NCI-H82 treated with DMSO at 0.1 percent for 48 hours (cell line): ENCODE results near the gene VSIG2.
"Not testable (repeated sequence)": the region's sequence is repeated elsewhere in the genome, so short reads cannot be mapped to it uniquely, and the experiment has no call there.

ENCODE experiments used
- DNase-seq: peaks from one replicate; lab custom pipeline; 2025; ENCODE audit not compliant: unreplicated experiment; lab: John Stamatoyannopoulos, UW

The VSIG2 gene, protein sequence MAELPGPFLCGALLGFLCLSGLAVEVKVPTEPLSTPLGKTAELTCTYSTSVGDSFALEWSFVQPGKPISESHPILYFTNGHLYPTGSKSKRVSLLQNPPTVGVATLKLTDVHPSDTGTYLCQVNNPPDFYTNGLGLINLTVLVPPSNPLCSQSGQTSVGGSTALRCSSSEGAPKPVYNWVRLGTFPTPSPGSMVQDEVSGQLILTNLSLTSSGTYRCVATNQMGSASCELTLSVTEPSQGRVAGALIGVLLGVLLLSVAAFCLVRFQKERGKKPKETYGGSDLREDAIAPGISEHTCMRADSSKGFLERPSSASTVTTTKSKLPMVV

DNA sequence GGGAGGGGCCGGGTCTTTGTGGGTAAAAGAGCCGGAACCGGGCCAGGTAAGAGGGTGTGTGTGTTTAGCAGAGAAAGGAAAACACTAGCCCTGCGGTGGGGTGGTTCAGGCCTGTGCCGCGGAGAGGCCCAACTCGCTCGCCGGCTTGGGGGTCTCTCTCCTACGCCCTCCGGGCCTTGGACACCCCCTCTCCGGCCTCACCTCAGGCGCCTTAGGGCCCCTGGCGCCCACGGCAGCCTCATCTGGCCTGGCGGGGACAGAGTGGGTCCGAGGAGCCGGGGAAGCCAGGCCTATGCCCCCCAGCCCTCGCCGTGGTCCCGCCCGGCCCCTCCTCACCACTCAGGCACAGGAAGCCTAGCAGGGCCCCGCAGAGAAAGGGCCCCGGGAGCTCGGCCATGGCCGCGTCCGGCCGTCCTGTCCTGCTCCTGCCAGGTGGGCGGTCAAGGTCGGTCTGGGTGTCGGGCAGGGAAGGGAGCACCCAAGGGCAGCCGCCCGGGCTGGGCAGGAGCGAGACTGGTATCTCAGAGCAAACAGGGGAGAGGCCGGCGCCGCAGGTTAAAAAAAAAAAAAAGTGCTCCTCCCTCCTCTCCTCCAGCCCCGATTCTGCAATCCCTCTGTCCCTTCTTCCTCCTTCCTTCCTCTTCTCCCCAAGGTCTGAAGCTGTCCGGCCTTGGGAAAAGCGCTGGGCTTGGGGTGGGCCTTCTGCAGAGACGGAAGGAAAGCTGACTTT lies at the start of gene VSIG2:
Gene VSIG2 (minus strand): TSS at position 515 of the 730 bp plus-strand sequence. CDS start 118 bp downstream, at position 397.
- DNase-seq: no peak

DNA sequence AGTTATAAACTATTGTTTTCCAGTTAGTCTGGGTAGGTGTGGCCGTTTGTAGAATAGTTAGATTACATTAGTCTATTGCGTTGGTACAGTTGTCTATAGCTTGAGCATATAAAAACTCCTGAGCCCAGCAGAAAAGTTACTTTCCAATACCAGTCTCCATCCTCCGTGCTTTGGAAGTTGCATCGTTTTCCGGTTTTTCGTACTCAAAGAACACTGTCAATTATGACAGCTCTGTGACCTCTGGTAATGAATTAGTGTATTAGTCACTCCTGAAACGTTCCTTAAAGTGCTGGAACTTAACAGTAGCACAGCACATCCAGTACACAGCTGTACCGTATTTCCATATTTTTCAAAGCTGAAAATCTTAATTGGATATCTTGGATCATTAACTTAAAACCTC lies 49.0 kb upstream of the VSIG2 start:
- no peak for DNase-seq

DNA sequence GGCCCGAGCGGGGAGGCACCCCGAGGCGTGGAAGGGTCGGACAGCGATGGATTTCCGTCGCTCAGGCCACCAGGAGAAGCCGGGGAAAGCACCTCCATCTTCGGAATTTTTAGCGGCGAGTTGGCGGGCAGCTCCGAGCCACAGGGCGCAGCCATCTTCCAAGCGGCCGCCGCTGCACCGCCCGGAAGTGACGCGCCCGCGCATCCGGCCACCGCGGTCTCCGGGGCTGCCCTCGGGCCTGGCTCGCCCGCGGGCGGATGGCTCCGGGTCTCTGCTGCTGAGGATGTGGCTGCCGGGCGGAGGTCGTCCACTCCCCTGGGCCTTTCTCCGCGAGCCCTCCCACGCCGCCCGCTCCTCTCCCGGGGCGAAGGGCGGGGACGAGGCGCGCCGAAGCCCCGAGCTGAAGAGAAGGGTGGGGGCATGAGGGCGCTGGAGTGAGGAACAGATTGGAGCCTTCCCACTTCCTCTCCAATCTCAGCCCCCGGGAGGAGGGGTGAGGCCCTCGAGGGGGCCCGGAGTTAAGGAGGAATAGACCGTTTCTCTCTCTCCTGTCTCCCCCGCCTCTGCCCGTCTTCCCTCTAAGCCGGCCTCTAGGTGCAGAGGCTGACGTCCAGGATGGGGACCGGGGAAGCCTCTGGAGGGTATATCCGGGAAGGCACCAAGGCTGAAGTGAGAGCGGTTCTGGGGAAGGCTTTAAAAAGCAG lies 48.3 kb upstream of the VSIG2 start, which contains the start of gene MSANTD2:
Gene MSANTD2 (minus strand): TSS at position 181 of the 704 bp plus-strand sequence. CDS start 26 bp downstream, at position 155.
- DNase-seq: peak; percentile 65

DNA sequence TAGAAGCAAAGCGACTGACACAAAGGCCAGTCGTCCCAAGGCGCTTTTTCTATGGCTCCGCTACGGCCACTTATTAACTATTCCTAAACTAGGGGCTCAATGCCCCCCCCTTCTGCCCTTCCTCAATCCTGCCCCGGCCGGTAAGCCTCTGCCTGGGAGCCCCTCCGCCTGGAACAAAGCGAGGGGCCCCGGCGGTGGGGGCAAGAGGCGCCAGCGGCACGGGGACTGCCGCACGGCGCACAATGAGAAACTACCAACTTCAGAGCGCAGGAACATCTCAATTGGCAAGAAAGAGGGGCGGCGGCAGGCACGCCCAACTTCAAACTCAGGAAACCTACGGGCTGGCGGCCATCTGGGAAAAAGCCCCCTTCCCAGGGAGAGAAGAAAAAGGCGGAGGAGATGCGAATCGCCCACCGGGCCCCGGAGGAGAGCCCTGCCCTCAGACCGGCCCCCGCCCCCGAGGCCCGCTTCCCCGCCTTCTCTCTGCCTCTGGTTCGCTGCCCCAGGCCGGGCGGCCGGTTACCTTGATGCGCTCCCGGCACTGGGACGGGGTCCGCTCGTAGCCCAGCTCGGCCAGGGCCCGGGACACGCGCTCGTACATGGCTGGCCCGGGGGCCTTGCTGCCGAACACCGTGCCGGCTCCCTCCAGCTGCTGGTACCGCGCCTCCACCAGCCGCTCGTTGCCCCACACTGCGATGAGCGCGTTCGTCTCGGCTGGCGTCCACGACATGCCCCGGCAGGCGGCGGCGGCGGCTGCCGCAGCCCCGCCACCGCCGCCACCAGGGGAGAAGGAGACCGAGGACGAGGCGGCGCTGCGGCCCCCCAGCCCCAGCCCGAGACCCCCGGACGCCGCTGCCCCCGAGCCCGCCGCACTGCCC lies 47.5 kb upstream of the VSIG2 start:
- no peak for DNase-seq

DNA sequence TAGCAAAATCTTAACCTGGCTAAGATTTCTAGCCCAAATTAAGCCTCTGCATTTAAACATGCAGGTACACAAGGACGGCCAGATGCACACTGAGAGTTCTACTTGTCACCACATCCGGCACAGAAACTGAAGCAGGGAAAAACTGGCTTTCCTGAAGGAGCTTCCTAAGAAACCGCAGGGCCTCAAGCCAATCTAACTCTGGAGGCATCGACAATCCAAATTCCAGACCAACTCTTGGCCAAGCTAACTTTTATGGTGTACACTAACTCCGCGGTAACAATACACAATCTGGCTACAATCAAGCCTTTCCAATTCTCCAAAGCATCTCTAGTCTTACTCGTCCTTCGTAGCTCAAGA lies 46.9 kb upstream of the VSIG2 start:
- no peak for DNase-seq

DNA sequence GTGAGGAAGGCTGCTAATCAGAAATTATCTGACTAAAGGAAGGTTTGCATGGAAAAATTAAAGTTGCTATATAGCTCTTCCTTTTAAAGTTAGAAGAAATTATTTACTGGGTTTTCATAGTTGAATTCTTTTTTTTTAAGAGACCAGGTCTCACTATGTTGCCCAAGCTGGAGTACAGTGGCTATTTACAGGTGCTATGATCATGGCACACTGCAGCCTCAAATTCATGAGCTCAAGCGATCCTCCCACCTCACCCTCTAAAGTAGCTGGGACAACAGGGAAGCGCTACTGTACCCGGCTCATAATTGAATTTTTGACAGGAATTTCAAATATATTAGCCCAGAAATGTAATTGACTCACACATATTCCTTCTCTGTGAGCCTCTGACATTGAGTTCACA lies 44.3 kb upstream of the VSIG2 start:
- no peak for DNase-seq

DNA sequence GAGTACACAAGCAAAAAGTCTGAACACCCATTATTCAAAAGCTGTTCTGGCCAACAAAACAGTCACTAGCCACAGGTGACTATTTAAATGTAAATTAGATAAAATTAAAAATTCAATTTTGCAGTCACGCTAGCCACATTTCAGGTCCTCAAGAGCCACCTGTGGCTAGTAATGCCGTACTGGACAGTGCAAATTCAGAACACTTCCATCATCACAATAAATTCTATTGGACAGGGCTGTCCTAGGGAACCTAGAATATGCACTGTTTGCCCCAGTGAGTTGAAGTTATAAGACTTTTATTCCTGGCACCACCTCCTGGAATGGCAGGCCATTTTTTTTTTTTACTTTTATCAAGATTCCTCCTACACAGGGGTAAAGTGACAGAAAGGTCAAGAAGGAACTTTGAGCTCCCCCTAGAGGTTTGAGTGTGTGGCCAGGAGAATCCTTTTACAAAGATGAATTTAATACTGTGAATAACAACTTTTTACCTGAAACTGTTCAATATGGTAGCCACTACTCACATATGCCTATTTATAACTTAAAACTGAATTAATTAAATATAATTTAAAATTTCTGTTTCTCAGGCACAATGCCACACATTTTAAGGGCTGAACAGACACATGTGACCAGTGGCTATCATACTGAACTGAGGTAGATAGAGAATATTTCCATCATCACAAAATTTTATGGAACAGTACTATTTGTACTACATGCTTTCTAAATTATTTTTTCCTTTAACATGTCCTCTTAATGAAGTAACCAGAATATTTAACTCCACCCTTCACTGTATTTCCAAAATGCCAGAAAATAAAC lies 41.6 kb upstream of the VSIG2 start:
- DNase-seq: no peak

DNA sequence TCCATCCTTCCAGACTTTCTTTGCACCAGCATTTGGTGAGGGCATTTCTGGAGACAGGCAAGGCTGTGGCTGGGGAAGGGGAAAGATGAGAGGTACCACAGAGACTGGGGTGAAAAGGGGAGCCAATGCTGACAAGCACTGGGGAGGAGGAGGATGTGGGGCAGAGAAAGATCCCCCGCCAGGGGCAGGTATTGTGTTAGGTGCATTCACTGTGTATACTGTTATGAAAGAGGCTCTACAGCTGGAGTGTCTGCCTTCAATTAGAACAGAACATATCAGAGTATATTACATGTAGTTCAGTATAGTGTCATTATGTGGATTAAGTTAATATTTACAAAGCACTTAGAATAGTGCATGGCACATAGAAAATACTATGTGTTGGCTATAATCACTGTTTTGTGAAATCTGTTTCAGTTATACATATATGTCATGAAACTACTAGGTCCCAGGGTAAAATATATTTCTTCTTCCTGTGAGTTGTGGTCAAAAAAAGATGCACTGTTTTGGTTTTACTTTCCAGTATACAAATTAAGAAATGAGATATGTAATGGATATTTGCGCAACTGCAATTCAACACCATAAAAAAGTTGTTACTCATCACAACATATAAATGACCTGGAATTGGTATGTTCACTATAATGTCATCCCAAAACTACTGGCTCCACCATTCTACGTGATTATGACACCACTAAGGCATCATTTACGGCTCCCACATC lies 39.7 kb upstream of the VSIG2 start:
- no peak for DNase-seq

DNA sequence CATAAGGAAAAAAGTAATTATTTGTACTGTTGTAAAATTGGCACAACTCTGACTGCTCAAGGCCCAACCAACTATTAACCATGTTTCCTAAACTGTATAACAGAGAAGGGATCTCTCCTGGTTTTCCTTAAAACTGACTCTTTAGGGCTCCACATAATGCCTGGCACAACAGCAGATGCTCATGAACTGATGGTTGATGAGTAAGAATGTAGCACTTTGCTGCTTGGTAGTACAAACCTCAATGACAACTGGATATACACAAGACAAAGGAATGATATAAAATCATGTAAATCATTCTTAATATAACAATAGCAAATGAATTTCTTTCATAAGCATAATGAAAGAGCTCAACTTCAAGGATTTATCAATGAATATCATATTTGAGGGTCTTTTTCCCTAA lies 36.5 kb upstream of the VSIG2 start:
- DNase-seq: no peak

DNA sequence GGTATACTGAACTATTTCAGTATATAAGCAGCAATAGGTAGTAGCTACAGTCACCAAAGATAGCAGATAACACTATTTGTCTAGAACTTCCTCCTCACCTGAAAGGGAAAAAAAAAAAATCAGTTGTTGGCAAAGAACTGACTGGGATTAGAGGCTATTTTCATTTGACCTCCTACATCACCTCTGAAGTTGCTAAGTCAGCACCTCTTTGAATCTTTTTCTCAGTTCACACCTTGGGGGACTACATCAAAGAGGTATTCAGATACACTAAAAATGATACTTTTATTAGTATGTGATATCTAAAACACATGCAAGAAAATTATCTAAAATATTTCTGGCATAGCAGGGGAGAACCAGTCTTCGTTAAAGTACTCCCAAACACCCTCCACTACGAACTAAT lies 32.0 kb upstream of the VSIG2 start:
- no peak for DNase-seq

DNA sequence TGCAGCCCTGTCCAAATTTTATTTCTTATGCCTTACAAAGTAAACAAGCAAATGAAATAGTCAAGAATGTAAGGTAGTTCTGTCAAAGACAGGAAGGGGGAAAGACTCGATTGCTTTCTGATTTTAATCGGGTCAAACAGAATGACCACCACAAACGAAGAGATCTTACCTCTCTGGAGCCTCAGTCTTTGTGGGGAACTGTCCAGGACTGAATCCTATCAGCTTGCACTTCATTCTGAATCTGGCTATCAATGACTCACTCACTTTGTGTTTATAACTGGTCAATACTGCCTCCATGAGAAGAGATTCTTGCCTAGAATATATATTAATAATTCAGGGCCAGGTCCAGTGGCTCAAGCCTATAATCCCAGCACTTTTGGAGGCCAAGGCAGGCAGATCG lies 30.9 kb upstream of the VSIG2 start:
- DNase-seq: no peak

DNA sequence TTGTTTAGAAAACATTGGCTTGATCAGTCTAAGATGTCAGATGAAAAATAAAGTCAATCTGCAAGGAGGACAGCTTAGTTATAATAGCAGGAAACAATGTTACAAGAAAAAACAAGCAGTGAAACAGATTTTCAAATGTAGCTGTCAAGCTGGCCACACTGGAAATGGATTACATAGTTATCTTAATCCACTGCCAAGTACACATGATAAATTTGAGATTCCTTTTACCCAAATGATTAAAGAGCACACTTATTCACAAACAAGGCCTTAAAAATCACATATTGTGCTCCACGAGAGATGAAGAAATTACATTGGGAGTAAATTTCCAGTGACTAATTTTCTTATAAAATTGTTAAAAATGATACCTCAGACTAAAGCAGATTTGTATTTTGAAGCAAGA lies 27.5 kb upstream of the VSIG2 start:
- DNase-seq: no peak

DNA sequence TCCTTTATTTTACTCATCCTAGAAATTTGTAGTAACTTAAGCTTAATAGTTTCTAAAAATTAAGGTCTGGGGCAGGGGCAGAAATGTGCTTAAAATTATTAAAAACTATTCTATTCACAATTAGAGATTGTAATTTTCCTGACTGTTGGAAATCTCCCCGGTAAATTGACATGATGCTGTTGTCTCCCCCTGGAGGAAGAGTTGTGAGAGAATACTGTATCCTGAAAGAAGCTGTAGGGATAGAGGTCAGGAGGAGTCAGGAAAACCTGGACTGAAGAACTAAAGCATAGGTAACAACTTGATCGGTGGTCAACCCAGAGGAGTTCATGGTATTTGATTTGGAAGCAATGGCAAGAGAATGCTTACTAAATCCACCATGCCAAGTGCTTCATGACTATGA lies 26.2 kb upstream of the VSIG2 start:
- no peak for DNase-seq

DNA sequence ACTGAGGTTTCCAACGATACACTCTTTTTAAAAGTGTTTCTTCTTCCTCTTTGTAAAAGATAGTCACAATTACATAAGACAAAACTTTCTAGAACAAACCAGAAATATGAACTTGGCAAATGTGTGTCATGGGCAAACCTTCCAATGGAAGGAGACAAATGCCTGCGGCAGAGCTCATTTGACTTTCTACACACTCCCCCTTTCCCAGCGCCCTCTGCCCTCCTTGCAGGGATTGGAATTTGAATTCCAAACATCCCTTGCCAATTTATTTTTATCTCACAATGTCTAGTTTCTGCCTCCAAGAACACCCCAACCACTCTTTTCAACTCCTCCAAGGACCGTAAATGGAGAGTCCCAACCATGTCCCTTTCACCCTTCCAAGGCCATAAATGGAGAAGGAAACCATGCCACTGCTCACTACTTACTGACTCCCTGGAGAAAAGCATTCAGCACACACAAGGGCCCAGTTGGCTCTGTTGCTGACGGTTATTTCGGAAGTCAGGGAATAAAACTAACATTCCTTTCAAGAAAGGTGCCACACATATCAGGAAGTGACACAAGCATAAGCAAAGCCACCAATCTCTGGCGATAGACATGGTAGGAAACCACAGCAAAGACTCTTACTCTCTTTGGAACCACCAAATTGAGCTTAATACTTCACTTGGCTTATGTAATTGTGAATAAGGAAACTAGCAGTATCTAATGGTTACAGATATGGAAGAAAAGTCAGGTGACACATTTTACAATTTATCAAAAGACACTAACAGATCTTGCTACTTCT lies 25.0 kb upstream of the VSIG2 start:
- no peak for DNase-seq

DNA sequence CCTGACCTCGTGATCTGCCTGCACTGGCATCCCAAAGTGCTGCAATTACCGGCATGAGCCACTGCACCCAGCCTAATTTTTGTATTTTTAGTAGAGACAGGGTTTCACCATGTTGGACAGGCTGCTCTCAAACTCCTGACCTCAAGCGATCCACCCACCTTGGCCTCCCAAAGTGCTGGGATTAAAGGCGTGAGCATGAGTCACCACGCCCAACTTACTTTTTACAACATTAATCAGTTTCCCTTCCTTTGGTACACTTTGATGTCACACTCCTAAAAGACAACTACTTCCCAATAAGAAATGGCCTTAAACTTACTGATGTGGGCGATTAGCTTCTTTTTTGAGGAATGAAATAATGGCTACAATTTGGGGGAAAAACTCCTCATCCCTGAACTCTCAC lies 18.9 kb upstream of the VSIG2 start:
- DNase-seq: not testable (repeated sequence)

DNA sequence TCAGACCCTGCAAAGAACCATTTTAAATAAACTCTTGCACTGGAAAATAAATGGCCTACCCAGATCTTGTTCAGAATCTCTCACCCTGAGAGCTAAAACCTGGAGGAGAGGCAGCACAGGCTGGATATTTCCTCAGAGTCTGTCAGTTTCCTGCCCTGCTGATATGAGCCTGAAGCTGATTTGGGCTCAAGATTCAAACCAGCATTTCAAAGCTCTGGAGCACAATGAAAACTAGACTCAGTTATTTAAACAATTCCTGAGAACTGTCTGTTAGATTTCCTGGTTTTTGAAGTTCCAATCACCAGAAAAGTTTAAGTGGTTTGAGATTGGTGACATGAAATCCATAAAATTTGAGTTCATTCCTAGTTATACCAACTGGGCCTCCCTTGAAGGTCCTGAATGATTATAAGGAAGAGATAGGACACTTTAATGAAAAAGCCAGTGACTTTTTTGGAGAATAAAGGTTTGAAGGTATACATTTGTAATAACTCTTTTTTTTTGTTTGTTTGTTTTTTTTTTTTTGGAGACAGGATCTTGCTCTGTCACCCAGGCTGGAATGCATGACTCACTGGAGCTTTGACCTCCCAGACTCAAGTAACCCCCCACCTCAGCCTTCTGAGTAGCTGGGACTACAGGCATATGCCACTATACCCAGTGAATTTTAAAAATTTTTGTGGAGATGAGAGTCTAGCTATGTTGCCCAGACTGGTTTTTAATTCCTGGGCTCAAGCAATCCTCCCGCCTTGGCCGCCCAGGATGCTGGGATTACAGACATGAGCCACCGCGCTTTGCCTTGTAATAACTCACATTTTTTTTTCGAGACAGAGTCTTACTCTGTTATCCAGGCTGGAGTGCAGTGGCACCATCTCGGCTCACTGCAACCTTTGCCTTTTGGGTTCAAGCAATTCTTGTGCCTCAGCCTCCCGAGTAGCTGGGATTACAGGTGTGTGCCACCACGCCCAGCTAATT lies 18.0 kb upstream of the VSIG2 start:
- no peak for DNase-seq

DNA sequence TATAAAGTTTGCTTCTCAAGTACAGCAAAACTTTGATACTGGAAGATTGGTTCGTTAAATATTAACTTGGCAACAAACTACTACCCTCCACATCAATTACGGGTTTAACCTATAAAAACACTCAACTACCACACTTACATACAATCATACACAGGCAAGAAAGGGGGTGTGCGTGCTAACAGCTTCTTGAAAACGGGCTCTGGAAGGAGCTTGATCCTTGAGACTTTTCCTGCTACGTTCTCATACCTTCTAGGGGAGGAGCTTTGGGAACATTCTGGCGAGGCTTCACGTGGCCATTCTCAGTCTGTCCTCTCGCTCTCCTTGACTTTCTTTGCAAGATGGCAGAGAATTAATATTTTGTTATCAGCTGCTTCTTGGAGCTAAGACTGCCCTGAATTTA lies 16.9 kb upstream of the VSIG2 start:
- no peak for DNase-seq

DNA sequence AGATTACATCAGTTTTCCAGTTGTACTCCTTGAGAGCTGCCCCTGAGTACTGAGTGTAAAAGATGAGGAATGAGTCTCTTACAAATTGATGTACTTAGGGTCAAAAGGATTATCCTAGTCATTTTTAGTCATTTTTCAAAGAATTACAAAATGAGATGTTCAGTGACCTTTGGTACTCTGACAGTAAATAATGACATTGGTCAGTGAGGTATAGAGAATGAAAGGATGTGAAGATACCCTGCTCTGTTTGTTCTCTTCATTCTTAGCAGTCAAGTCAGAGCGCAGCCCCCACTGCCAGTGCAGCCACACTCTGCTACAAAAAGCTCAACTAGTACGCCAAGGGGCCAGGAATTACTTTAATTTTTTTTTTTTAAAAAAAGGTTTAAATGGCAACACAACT lies 14.1 kb upstream of the VSIG2 start:
- no peak for DNase-seq
